ENCODE measurements around the gene KDM4D. TPM values are rescaled to one million over a fixed set of nuclear protein-coding genes. Genes with fewer than 3 reads are reported as not detected.
"Not testable (repeated sequence)": the region's sequence is repeated elsewhere in the genome, so short reads cannot be mapped to it uniquely, and the experiment has no call there.

Gene KDM4D
- total RNA-seq, 4 donors from 2014 or later: under 0.01 to 1.9 (median 0.70) TPM; not detected in 1

DNA sequence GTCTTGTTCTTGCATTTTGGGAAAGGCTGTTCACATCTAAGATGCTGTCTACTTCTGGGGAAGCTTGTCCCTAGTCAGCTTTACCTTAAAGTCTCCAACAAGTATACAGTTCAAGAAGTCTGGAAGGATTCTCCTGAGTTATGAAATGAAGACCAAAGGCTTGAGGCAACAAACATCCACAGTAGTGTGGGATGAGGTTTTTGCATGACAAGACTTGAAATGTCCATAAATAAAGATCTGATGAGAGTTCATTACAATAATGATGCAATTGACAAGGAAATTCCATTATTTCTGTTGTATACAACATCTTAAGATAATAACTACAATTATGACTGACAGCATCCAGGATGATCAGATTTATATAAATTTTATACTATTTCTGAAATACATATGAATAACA, 30.2 kb downstream of the KDM4D start:
- no peak for DNase-seq
- no peaks in the 10 kb centered on the region for H3K27me3 ChIP-seq
- no peak for TF ChIP-seq POLR2A (IDR thresholded peaks at IDR 0.05)
- TF ChIP-seq, protein P1, sequence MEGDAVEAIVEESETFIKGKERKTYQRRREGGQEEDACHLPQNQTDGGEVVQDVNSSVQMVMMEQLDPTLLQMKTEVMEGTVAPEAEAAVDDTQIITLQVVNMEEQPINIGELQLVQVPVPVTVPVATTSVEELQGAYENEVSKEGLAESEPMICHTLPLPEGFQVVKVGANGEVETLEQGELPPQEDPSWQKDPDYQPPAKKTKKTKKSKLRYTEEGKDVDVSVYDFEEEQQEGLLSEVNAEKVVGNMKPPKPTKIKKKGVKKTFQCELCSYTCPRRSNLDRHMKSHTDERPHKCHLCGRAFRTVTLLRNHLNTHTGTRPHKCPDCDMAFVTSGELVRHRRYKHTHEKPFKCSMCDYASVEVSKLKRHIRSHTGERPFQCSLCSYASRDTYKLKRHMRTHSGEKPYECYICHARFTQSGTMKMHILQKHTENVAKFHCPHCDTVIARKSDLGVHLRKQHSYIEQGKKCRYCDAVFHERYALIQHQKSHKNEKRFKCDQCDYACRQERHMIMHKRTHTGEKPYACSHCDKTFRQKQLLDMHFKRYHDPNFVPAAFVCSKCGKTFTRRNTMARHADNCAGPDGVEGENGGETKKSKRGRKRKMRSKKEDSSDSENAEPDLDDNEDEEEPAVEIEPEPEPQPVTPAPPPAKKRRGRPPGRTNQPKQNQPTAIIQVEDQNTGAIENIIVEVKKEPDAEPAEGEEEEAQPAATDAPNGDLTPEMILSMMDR (IDR thresholded peaks at IDR 0.05): no peak
- no peaks in the 10 kb centered on the region for H3K36me3 ChIP-seq
- H3K27ac ChIP-seq: no peak overlapping the region
- no peaks in the 10 kb centered on the region for H3K9me3 ChIP-seq
- no peak overlapping the region for H3K4me3 ChIP-seq
- intact Hi-C loops (cut with DNase I; ENCODE audit: low total_unique reads): no loop called here
- H3K4me1 ChIP-seq: no peaks in the 10 kb centered on the region

DNA sequence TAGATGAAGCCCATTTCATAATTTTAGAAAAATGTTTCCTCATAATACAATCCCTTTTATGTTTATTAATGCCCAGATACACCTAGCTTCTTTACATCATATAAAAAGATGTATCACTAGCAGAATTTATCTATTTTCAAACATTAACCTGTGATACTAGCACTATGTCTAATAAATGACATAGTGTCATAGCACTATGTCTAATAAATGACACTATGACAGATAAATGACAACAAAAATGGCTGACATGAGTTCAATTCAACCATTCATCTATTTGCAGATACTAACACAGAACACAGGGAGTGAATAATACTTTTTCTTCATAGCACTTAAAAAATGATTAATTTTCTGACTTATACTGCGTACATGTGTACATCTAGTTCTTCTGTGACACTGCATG, 32.1 kb downstream of the KDM4D start:
- DNase-seq: no peak
- Histone ChIP-seq H3K27me3 (no peaks in the 10 kb centered on the region), H3K9me3 (no peaks in the 10 kb centered on the region), H3K4me3 (no peak overlapping the region), H3K27ac (no peak overlapping the region), H3K36me3 (no peaks in the 10 kb centered on the region), H3K4me1 (no peaks in the 10 kb centered on the region)
- intact Hi-C loops (cut with DNase I; ENCODE audit: low total_unique reads): no loop called here
- TF ChIP-seq, protein P1 (IDR thresholded peaks at IDR 0.05): no peak
- no peak for TF ChIP-seq POLR2A (IDR thresholded peaks at IDR 0.05)

DNA sequence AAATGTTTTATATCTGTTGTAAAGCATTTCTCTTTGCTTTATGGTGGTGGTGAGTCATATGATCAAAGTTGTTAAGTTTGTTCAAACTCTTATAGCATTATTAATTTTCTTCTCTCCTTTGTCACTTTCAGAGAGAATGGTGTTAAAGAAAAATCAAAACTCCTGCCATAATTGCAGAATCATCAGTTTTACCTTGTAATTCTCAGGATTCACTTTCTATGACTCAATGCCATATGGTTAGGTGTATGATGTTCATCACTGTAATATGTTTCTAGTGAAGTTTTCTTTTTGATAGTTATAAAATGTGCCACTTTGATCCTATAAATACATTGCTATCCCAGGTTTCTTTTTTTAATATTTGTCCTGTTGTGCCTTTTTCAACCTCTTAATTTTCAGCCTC, 37.9 kb downstream of the KDM4D start:
- H3K4me3 ChIP-seq: no peak overlapping the region
- intact Hi-C loops (cut with DNase I; ENCODE audit: low total_unique reads): no loop called here
- no peaks in the 10 kb centered on the region for H3K9me3 ChIP-seq
- TF ChIP-seq POLR2A (IDR thresholded peaks at IDR 0.05): no peak
- TF ChIP-seq, protein P1 (IDR thresholded peaks at IDR 0.05): no peak
- no peaks in the 10 kb centered on the region for H3K27me3 ChIP-seq
- no peaks in the 10 kb centered on the region for H3K4me1 ChIP-seq
- DNase-seq: no peak
- no peak overlapping the region for H3K27ac ChIP-seq
- H3K36me3 ChIP-seq: no peaks in the 10 kb centered on the region

GRCh38 chr11:95014184-95014821, 40.8 kb downstream of the KDM4D start:
- H3K4me3 ChIP-seq: no peak overlapping the region
- no peaks in the 10 kb centered on the region for H3K9me3 ChIP-seq
- intact Hi-C loops (cut with DNase I; ENCODE audit: low total_unique reads): no loop called here
- H3K27ac ChIP-seq: no peak overlapping the region
- H3K4me1 ChIP-seq: no peaks in the 10 kb centered on the region
- no peaks in the 10 kb centered on the region for H3K36me3 ChIP-seq
- DNase-seq: no peak
- no peaks in the 10 kb centered on the region for H3K27me3 ChIP-seq
- TF ChIP-seq POLR2A (IDR thresholded peaks at IDR 0.05): no peak
- TF ChIP-seq, protein P1 (IDR thresholded peaks at IDR 0.05): no peak

DNA sequence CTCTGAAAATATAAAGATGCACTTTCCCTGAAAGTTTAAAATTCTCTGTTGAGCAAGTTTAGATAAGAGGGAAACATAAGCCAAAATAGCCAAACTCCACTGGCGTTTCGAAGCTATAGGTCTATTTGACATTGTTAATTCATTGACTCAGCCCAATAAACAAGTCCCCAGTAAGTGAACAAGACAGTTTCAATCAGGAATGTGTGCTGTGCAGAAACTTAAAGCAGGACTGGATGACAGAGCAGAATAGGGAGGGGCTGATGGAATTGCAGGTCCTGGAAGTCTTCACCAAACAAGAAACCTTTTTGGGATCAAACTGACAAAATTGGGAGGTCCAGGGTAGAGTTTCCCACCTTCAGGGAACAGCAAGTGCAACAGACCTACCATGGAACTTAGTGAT, 42.6 kb downstream of the KDM4D start:
- TF ChIP-seq, protein P1 (IDR thresholded peaks at IDR 0.05): no peak
- TF ChIP-seq POLR2A (IDR thresholded peaks at IDR 0.05): no peak
- intact Hi-C loops (cut with DNase I; ENCODE audit: low total_unique reads): no loop called here
- no peaks in the 10 kb centered on the region for H3K4me1 ChIP-seq
- H3K27ac ChIP-seq: no peak overlapping the region
- no peaks in the 10 kb centered on the region for H3K27me3 ChIP-seq
- DNase-seq: no peak
- no peak overlapping the region for H3K4me3 ChIP-seq
- H3K9me3 ChIP-seq: no peaks in the 10 kb centered on the region
- no peaks in the 10 kb centered on the region for H3K36me3 ChIP-seq

DNA sequence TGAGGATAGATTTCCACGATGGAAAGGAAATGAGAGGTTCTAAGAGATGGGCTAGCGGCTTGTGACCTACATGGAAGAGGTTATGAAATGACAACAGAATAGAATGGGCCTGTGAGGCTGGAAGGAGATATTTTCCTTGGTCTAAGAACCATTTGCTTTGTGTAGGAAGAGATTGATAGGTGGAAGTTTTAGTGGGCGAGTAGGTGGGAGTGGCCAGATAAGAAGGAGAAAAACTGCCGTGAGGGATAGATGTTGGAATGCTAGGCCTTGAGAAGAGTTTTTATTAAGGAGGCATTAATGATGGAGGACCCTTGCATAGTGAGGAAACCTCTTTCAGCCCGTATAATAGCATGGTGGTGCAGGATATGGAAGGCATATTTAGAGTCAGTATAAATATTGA, 48.0 kb downstream of the KDM4D start:
- H3K27me3 ChIP-seq; H3K36me3 ChIP-seq; H3K4me1 ChIP-seq; intact Hi-C loops (cut with DNase I; ENCODE audit: low total_unique reads); DNase-seq; H3K4me3 ChIP-seq; H3K9me3 ChIP-seq; H3K27ac ChIP-seq: not testable (repeated sequence)
